RWPE1 (cell line): ENCODE measurements around the gene SLU7.

Experiments used
- CTCF ChIA-PET: fragments of 350-600 bp; sonication (Branson Sonifier 250); formaldehyde crosslinking; extraction: SDS; loops from one replicate; lab custom pipeline; 2021; lab: Yijun Ruan, JAX
- POLR2A ChIA-PET: fragments of 400-600 bp; formaldehyde crosslinking; extraction: SDS; loops from one replicate; lab custom pipeline; 2020; ENCODE audit warnings: antibody characterized with exemption; ENCODE audit not compliant: low non-redundant PET; lab: Yijun Ruan, JAX
- DNase-seq: peaks from one replicate; pipeline ENCODE4 v3.0.0; 2012; ENCODE audit warnings: low spot score
- H3K27ac ChIP-seq: fragments of 450-650 bp; 2 replicates; pipeline ENCODE4 v1.5.1; 2017
- TF ChIP-seq, protein P1 (sequence below): fragments of 450-650 bp; conservative IDR thresholded peaks from 2 replicates; pipeline ENCODE4 v1.5.1; 2017; ENCODE audit warnings: low read depth, mild to moderate bottlenecking

Gene SLU7

DNA sequence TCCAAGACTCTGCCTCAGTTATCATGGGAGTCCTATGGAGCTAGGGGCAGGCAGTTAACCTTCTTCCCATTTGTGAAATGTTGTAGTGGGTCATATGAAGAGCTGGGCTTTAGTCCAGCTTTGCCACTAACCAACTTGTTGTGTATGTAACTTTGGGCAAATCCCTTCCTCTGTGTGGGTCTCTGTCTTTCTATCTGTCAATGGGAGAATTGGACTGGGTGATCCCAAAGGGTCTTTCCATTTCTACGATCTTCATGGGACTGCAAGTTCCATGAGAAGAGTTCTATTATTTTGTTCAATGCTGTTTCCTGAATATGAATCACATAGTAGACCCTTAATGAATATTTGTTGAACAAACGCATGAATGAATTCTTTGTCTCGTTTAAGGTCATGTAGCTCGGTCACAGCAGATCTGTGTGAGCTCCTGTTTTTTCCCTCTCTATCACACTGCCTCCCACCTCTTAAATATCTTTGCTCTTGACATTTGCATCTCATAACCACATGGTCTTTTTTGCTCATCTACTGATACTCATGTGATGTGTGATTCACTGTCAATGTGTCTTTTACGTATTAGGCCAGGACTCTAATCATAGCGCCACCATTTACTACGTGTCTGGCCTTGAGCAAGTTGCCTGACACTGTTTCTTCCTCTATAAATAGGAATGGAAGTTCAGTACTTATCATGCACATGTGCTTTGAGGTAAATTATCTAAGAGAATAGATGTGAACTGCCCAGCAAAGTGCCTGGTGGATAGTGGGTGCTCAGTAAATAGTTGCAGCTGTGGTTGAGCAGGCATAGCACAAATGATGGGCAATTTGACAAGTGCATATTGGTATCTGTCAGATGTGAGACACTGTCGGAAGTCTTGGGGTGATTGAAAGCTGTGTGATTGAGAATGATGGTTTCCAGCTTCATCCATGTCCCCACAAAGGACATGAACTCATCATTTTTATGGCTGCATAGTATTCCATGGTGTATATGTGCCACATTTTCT, 40.2 kb upstream of the SLU7 start:
- TF ChIP-seq, protein P1, sequence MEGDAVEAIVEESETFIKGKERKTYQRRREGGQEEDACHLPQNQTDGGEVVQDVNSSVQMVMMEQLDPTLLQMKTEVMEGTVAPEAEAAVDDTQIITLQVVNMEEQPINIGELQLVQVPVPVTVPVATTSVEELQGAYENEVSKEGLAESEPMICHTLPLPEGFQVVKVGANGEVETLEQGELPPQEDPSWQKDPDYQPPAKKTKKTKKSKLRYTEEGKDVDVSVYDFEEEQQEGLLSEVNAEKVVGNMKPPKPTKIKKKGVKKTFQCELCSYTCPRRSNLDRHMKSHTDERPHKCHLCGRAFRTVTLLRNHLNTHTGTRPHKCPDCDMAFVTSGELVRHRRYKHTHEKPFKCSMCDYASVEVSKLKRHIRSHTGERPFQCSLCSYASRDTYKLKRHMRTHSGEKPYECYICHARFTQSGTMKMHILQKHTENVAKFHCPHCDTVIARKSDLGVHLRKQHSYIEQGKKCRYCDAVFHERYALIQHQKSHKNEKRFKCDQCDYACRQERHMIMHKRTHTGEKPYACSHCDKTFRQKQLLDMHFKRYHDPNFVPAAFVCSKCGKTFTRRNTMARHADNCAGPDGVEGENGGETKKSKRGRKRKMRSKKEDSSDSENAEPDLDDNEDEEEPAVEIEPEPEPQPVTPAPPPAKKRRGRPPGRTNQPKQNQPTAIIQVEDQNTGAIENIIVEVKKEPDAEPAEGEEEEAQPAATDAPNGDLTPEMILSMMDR, result no peak

DNA sequence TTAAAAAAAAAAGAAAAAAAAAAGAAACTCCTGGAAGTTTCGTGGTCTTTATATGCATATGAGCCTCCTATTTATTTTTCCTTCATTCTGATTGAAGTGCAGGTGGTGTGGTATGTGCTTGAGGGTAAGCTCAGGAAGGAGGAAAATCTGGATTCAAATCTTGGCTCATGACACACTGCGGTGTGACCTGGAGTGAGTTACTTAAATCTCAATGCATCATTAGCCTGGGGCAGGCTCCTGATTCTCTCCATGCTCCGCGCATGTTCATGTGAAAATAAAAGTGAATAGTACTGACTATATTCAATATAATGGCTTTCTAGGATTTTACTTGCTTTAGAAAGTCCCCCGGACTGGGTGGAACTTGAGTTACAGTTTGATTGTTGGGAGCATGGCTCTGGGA, 38.4 kb upstream of the SLU7 start:
- DNase-seq, result no peak
- no peak overlapping the region for H3K27ac ChIP-seq
- TF ChIP-seq, protein P1, result no peak
- CTCF ChIA-PET, result no interaction called here
- POLR2A ChIA-PET, result no interaction called here

More for the DNA sequence above, 40.2 kb upstream of the SLU7 start:
- ChIA-PET POLR2A (no interaction called here), CTCF (interaction anchor here (0.5 to 0.6 kb wide), 2 partner anchors 281 to 681 kb away, joined by 3 to 7 read pairs; no protein-coding TSS in a partner anchor)
- no peak for DNase-seq
- no peak overlapping the region for H3K27ac ChIP-seq

DNA sequence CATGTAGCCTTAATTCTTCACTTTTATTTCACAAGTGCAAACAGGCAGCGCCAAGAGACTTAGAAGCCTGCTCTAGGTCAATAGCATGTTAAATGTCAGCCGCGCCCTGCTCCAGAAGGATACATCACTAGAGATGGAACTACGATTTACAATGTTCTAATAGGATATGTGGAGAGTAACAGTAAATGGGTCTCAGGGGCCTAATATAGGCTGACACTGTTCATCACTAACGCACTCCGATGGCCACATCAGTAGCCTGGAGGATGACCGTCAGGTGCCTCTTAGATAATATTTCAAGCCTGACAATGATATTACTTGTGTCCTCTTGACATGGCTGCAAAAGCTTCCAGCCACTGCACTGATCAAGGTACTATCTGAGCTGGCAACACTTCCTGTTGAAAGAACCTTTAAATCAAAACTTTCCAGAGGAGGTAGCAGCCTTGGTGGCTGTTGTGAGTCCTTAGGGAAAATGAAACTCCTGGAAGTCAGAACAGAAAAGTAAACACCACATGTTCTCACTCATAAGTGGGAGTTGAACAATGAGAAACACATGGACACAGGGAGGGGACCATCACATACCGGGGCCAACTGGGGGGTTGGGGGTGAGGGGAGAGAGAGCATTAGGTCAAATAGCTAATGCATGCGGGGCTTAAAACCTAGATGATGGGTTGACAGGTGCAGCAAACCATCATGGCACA, 37.7 kb upstream of the SLU7 start:
- ChIA-PET CTCF (no interaction called here), POLR2A (no interaction called here)
- TF ChIP-seq, protein P1, result no peak
- H3K27ac ChIP-seq, result no peak overlapping the region
- no peak for DNase-seq

DNA sequence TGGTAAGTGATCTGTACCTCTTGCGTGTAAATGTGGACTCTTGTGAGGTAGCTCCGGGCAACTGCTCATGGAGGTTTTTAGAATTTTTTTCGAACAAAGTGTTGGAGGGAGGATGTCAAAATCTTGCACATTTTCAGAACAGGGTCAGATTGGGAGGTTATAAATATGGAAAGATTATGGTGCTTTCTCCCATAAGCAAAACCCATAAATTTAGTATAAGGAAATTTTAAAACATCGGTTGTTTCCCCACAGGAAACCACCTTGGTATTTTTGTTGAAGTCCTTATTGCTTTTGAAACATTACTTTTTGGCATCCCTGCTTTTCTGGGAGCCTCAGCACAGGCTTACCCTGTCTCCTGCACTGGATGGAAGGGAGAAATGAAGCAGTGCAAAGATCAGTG, 36.7 kb upstream of the SLU7 start:
- ChIA-PET CTCF (no interaction called here), POLR2A (no interaction called here)

DNA sequence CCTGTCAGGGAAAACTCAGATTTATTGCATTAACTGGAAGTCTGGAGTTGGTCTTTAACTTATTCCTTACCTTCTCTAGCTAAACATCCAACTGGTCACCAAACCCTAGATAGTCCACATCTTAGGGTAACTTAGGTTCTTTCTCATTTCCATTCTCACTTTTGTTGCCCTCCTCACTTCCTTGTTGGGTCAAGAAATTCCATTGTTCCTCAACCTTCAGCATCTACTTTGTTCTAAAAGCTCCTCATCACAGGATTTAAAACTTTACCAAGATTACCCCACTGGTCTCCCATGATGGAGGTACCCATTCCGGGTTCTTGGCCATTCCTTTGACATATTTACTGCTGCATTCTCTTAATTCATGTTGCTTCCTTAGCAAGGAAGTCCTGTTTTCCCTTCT, 34.9 kb upstream of the SLU7 start:
- TF ChIP-seq, protein P1, result no peak
- POLR2A ChIA-PET, result no interaction called here
- CTCF ChIA-PET, result interaction anchor here (1.8 kb wide), 1 partner anchor 15 kb away, joined by 12 read pairs; no protein-coding TSS in a partner anchor
- DNase-seq, result no peak
- no peak overlapping the region for H3K27ac ChIP-seq

More for the DNA sequence above, 36.7 kb upstream of the SLU7 start:
- TF ChIP-seq, protein P1, result no peak
- no peak for DNase-seq
- no peak overlapping the region for H3K27ac ChIP-seq

GRCh38 chr5:160452795-160453194, 33.9 kb upstream of the SLU7 start:
- H3K27ac ChIP-seq, result no peak overlapping the region
- TF ChIP-seq, protein P1, result no peak
- no peak for DNase-seq
- POLR2A ChIA-PET, result no interaction called here
- CTCF ChIA-PET, result interaction anchor here (1.8 kb wide), 1 partner anchor 14 kb away, joined by 12 read pairs; no protein-coding TSS in a partner anchor
